Neuronal stem cell (in vitro differentiated cells): ENCODE results near the gene UBAP1.
"Not testable (repeated sequence)": the region's sequence is repeated elsewhere in the genome, so short reads cannot be mapped to it uniquely, and the experiment has no call there.

Source experiments
- DNase-seq: peaks from one replicate; pipeline ENCODE4 v3.0.0-alpha.2; 2013; ENCODE audit warnings: low spot score
- H2AFZ ChIP-seq: one replicate; pipeline ENCODE4 v1.6.1; 2013; ENCODE audit warnings: mild to moderate bottlenecking, low read length, inconsistent platforms
- H2AK5ac ChIP-seq: 2 replicates; pipeline ENCODE4 v1.6.1; 2013; ENCODE audit warnings: low read depth, mild to moderate bottlenecking, inconsistent platforms, low read length, moderate library complexity, mixed read lengths
- H2BK120ac ChIP-seq: 2 replicates; pipeline ENCODE4 v1.6.1; 2013; ENCODE audit warnings: low read depth, mild to moderate bottlenecking, inconsistent platforms, low read length, moderate library complexity, mixed read lengths
- H2BK12ac ChIP-seq: one replicate; pipeline ENCODE4 v1.6.1; 2013; ENCODE audit warnings: low read length, inconsistent platforms
- H2BK15ac ChIP-seq: 2 replicates; pipeline ENCODE4 v1.6.1; 2013; ENCODE audit warnings: mild to moderate bottlenecking, low read length, inconsistent platforms, mixed read lengths
- H2BK5ac ChIP-seq: one replicate; pipeline ENCODE4 v1.6.1; 2013; ENCODE audit warnings: inconsistent platforms, mild to moderate bottlenecking, low read length, moderate library complexity
- H3K14ac ChIP-seq: one replicate; pipeline ENCODE4 v1.6.1; 2013; ENCODE audit warnings: low read length, inconsistent platforms
- H3K18ac ChIP-seq: 2 replicates; pipeline ENCODE4 v1.6.1; 2013; ENCODE audit warnings: low read length, inconsistent platforms
- H3K23ac ChIP-seq: 2 replicates; pipeline ENCODE4 v1.6.1; 2013; ENCODE audit warnings: low read depth, mild to moderate bottlenecking, mixed read lengths, low read length, inconsistent platforms; ENCODE audit not compliant: poor library complexity
- H3K27ac ChIP-seq: replicated peaks from 3 replicates; pipeline ENCODE4 v1.5.1; 2013; ENCODE audit warnings: low read length, inconsistent platforms
- H3K27me3 ChIP-seq, 3 experiments: 2 replicates each; pipeline ENCODE4 v1.6.1; 2013; ENCODE audit warnings: low read length in 3 of 3, mild to moderate bottlenecking in 2 of 3, inconsistent platforms in 1 of 3, low read depth in 1 of 3, mixed read lengths in 1 of 3, moderate library complexity in 1 of 3; ENCODE audit not compliant: control insufficient read depth in 3 of 3, insufficient read depth in 3 of 3
- H3K36me3 ChIP-seq, 2 donors: replicated peaks in 1 of 2; 2 replicates each; pipeline ENCODE4 v1.6.1; 2013; ENCODE audit warnings: low read length in 2 of 2; ENCODE audit not compliant: control insufficient read depth in 2 of 2, insufficient read depth in 2 of 2
- H3K4ac ChIP-seq: 2 replicates; pipeline ENCODE4 v1.6.1; 2013; ENCODE audit warnings: inconsistent platforms, mild to moderate bottlenecking, low read length, moderate library complexity
- H3K4me1 ChIP-seq, 2 donors: 1 replicate in 1 of 2; 2 replicates in 1 of 2; pipeline ENCODE4 v1.6.1; 2013; ENCODE audit warnings: low read length in 2 of 2, low read depth in 1 of 2; ENCODE audit not compliant: control insufficient read depth in 2 of 2, insufficient read depth in 1 of 2
- H3K4me2 ChIP-seq: one replicate; pipeline ENCODE4 v1.6.1; 2013; ENCODE audit warnings: mild to moderate bottlenecking, low read length, inconsistent platforms; ENCODE audit not compliant: insufficient read depth, poor library complexity, severe bottlenecking
- H3K4me3 ChIP-seq, 2 donors: 2 replicates each; pipeline ENCODE4 v1.5.1; 2013; ENCODE audit warnings: low read length in 2 of 2, mild to moderate bottlenecking in 2 of 2, inconsistent platforms in 1 of 2, moderate library complexity in 1 of 2
- H3K79me1 ChIP-seq: one replicate; pipeline ENCODE4 v1.6.1; 2013; ENCODE audit warnings: low read depth, mild to moderate bottlenecking, inconsistent platforms, low read length, moderate library complexity
- H3K9ac ChIP-seq: one replicate; pipeline ENCODE4 v1.6.1; 2013; ENCODE audit warnings: mild to moderate bottlenecking, low read depth, low read length, inconsistent platforms; ENCODE audit not compliant: poor library complexity
- H3K9me3 ChIP-seq, 2 donors: replicated peaks in 1 of 2; 2 replicates each; pipeline versions ENCODE3 to v1.6.1; 2013; ENCODE audit warnings: low read length in 2 of 2, mild to moderate bottlenecking in 2 of 2, inconsistent platforms in 1 of 2, low read depth in 1 of 2, mixed read lengths in 1 of 2, moderate library complexity in 1 of 2; ENCODE audit not compliant: control insufficient read depth in 2 of 2, insufficient read depth in 1 of 2
- H4K8ac ChIP-seq: one replicate; pipeline ENCODE4 v1.6.1; 2013; ENCODE audit warnings: low read depth, mild to moderate bottlenecking, inconsistent platforms, low read length, moderate library complexity
- H4K91ac ChIP-seq: one replicate; pipeline ENCODE4 v1.6.1; 2013; ENCODE audit warnings: low read length, low read depth, mild to moderate bottlenecking, inconsistent platforms; ENCODE audit not compliant: poor library complexity
- WGBS, 2 donors: extraction: QIAGEN DNeasy Blood & Tissue Kit; methylation state at CpG; one replicate each; pipeline ENCODE4 v1.1.7; 2013; ENCODE audit warnings: missing lambda C conversion rate in 2 of 2, mixed read lengths in 1 of 2; ENCODE audit not compliant: insufficient read length in 2 of 2, insufficient replicate concordance in 1 of 2; ENCODE audit errors: extremely low coverage in 2 of 2; 5-methylcytosine and 5-hydroxymethylcytosine counted together

The UBAP1 gene

GRCh38 chr9:34219421-34219820 is 40.6 kb downstream of the UBAP1 start:
- Histone ChIP-seq H3K36me3 (peaks cover 0 to 17% of the 10 kb centered on the region in 2 donors), H4K8ac (no peak overlapping the region), H3K79me1 (no peaks in the 10 kb centered on the region), H3K14ac (no peak overlapping the region), H2BK120ac (no peak overlapping the region), H3K23ac (no peak overlapping the region), H3K27ac (no peak overlapping the region), H3K4me3 (no peak overlapping the region), H2AFZ (no peak overlapping the region), H3K9ac (no peak overlapping the region), H3K18ac (no peak overlapping the region), H4K91ac (no peak overlapping the region), H2AK5ac (no peak overlapping the region), H3K4me2 (no peak overlapping the region), H3K4me1 (no peaks in the 10 kb centered on the region), H3K4ac (no peak overlapping the region), H2BK12ac (no peak overlapping the region), H2BK15ac (no peak overlapping the region), H3K27me3 (no peaks in the 10 kb centered on the region), H2BK5ac (no peak overlapping the region), H3K9me3 (no peaks in the 10 kb centered on the region)
- no CpG with 5 or more reads among the region's 1 CpG for WGBS, 2 donors
- no peak for DNase-seq

- no peak for DNase-seq
- H3K9me3 ChIP-seq, result no peaks in the 10 kb centered on the region
- WGBS, 2 donors, result no CpG with 5 or more reads among the region's 8 CpGs
- H2BK12ac ChIP-seq, result no peak overlapping the region
- H4K91ac ChIP-seq, result no peak overlapping the region
- no peak overlapping the region for H2AFZ ChIP-seq
- H3K23ac ChIP-seq, result no peak overlapping the region
- H2BK5ac ChIP-seq, result no peak overlapping the region
- no peak overlapping the region for H3K4me2 ChIP-seq
- no peak overlapping the region for H3K18ac ChIP-seq
- no peak overlapping the region for H3K4ac ChIP-seq
- no peaks in the 10 kb centered on the region for H3K27me3 ChIP-seq
- H3K14ac ChIP-seq, result no peak overlapping the region
- no peak overlapping the region for H2BK15ac ChIP-seq
- no peak overlapping the region for H3K9ac ChIP-seq
- H3K36me3 ChIP-seq, result peaks cover 0 to 24% of the 10 kb centered on the region in 2 donors
- no peak overlapping the region for H3K4me3 ChIP-seq
- no peak overlapping the region for H3K27ac ChIP-seq
- H4K8ac ChIP-seq, result no peak overlapping the region
- no peak overlapping the region for H2AK5ac ChIP-seq
- H3K79me1 ChIP-seq, result no peaks in the 10 kb centered on the region
- no peaks in the 10 kb centered on the region for H3K4me1 ChIP-seq
- no peak overlapping the region for H2BK120ac ChIP-seq
These were observed 41.4 kb downstream of the UBAP1 start for GRCh38 chr9:34220218-34220617.

GRCh38 chr9:34224349-34224748 is 45.5 kb downstream of the UBAP1 start:
- Histone ChIP-seq H3K4me3 (no peak overlapping the region), H3K4ac (no peak overlapping the region), H4K91ac (no peak overlapping the region), H3K27ac (no peak overlapping the region), H2BK12ac (no peak overlapping the region), H2BK5ac (no peak overlapping the region), H3K9ac (peak overlapping the region; percentile 64), H2BK15ac (no peak overlapping the region), H2AK5ac (no peak overlapping the region), H3K79me1 (no peaks in the 10 kb centered on the region), H2BK120ac (no peak overlapping the region), H3K27me3 (no peaks in the 10 kb centered on the region), H3K9me3 (no peaks in the 10 kb centered on the region), H3K4me2 (no peak overlapping the region), H3K36me3 (peaks cover 0 to 24% of the 10 kb centered on the region in 2 donors), H3K14ac (peak overlapping the region; percentile 47), H3K4me1 (no peaks in the 10 kb centered on the region), H3K23ac (no peak overlapping the region), H3K18ac (peak overlapping the region; percentile 55), H2AFZ (no peak overlapping the region), H4K8ac (no peak overlapping the region)
- no peak for DNase-seq
- WGBS, 2 donors, result no CpG with 5 or more reads among the region's 12 CpGs

GRCh38 chr9:34226144-34226760 is 47.4 kb downstream of the UBAP1 start:
- WGBS, 2 donors, result no CpG with 5 or more reads among the region's 9 CpGs
- not testable (repeated sequence) for H3K4me2 ChIP-seq

More at GRCh38 chr9:34226144-34226760, 47.4 kb downstream of the UBAP1 start:
- H3K4me1 ChIP-seq, H4K8ac ChIP-seq, H2BK12ac ChIP-seq, H2BK5ac ChIP-seq, H3K9ac ChIP-seq, DNase-seq, H2AK5ac ChIP-seq, H2AFZ ChIP-seq, H3K4me3 ChIP-seq, H3K14ac ChIP-seq, H3K23ac ChIP-seq, H4K91ac ChIP-seq, H2BK15ac ChIP-seq, H2BK120ac ChIP-seq, H3K4ac ChIP-seq, H3K18ac ChIP-seq, H3K27me3 ChIP-seq, H3K9me3 ChIP-seq, H3K79me1 ChIP-seq, H3K27ac ChIP-seq: not testable (repeated sequence)
- H3K36me3 ChIP-seq, result peaks cover 0 to 24% of the 10 kb centered on the region in 2 donors
